CD4-positive, alpha-beta T cell (primary cell): ENCODE data around the gene PIK3R2. TPM values are rescaled to one million over a fixed set of nuclear protein-coding genes. Genes with fewer than 3 reads are reported as not detected.
"Not testable (repeated sequence)": the region's sequence is repeated elsewhere in the genome, so short reads cannot be mapped to it uniquely, and the experiment has no call there.

Experiments used
- ATAC-seq: fragments of 200-7000 bp; cut with Tn5 transposase; one replicate; pipeline ENCODE4 v1.10.0; 2022; ENCODE audit warnings: mild to moderate bottlenecking; ENCODE audit not compliant: poor library complexity
- CTCF ChIA-PET: fragments of 350-600 bp; sonication (Branson Sonifier 250); formaldehyde crosslinking; loops from one replicate; lab custom pipeline; 2021; ENCODE audit warnings: antibody characterized with exemption, inconsistent platforms; lab: Charles Lee
- POLR2A ChIA-PET: fragments of 350-600 bp; sonication (Branson Sonifier 250); formaldehyde crosslinking; loops from one replicate; lab custom pipeline; 2021; ENCODE audit warnings: antibody characterized with exemption, inconsistent platforms; lab: Charles Lee
- DNase-seq, 14 experiments: peaks; one replicate each; pipeline ENCODE4 v3.0.0-alpha.2; 2013 to 2020; ENCODE audit warnings: mixed read lengths in 2 of 14
- H3K27ac ChIP-seq, 2 donors: one replicate each; pipeline versions ENCODE4 v1.5.1 to v1.7.0; 2013; ENCODE audit warnings: low read length in 2 of 2, low read depth in 1 of 2, mild to moderate bottlenecking in 1 of 2
- H3K27me3 ChIP-seq, 2 experiments: 1 replicate in 1 of 2; 2 replicates in 1 of 2; pipeline versions ENCODE4 v1.6.1 to v1.7.0; 2013; ENCODE audit warnings: low read length in 2 of 2, control low read depth in 1 of 2, mild to moderate bottlenecking in 1 of 2, moderate library complexity in 1 of 2; ENCODE audit not compliant: insufficient read depth in 2 of 2, control insufficient read depth in 1 of 2
- H3K36me3 ChIP-seq: one replicate; pipeline ENCODE4 v1.6.1; 2013; ENCODE audit warnings: low read length, control low read depth; ENCODE audit not compliant: insufficient read depth
- H3K4me1 ChIP-seq: one replicate; pipeline ENCODE4 v1.6.1; 2013; ENCODE audit warnings: low read length, control low read depth; ENCODE audit not compliant: insufficient read depth
- H3K4me3 ChIP-seq: one replicate; pipeline ENCODE4 v1.5.1; 2013; ENCODE audit warnings: mild to moderate bottlenecking, low read length, moderate library complexity
- H3K9me3 ChIP-seq, 2 experiments: 1 replicate in 1 of 2; 2 replicates in 1 of 2; pipeline versions ENCODE4 v1.6.1 to v1.7.0; 2013; ENCODE audit warnings: low read length in 2 of 2, mild to moderate bottlenecking in 2 of 2, control low read depth in 1 of 2, moderate library complexity in 1 of 2; ENCODE audit not compliant: control insufficient read depth in 1 of 2, insufficient read depth in 1 of 2
- H3K27ac Mint-ChIP-seq: one replicate; pipeline ENCODE4 v1.8.0; 2020; ENCODE audit warnings: mixed read lengths
- H3K27me3 Mint-ChIP-seq: one replicate; pipeline ENCODE4 v1.8.0; 2021; ENCODE audit warnings: mixed read lengths
- H3K36me3 Mint-ChIP-seq: one replicate; pipeline ENCODE4 v1.8.0; 2021; ENCODE audit warnings: low read depth, mixed read lengths
- H3K4me1 Mint-ChIP-seq: one replicate; pipeline ENCODE4 v1.8.0; 2021; ENCODE audit warnings: low read depth, mixed read lengths
- H3K4me3 Mint-ChIP-seq: one replicate; pipeline ENCODE4 v1.8.0; 2020; ENCODE audit warnings: mild to moderate bottlenecking, mixed read lengths
- H3K9me3 Mint-ChIP-seq: one replicate; pipeline ENCODE4 v1.8.0; 2020; ENCODE audit warnings: mixed read lengths
- intact Hi-C, 2 experiments: fragments of 100-400 bp; cut with DNase I in 1 of 2; cut with micrococcal nuclease in 1 of 2; formaldehyde crosslinking; loops; one replicate each; pipeline versions ENCODE4 v1.15.1 to v1.9.0; 2023 to 2025; cut with DNase I, micrococcal nuclease
- polyA plus RNA-seq, 2 donors: library from polyadenylated mRNA; unstranded; fragments of 120-200 nt; gene quantifications; one replicate each; pipeline ENCODE4 v1.2.1, GENCODE V29; 2013
- total RNA-seq, 174 experiments: library from RNA in 2 of 174; stranded (reverse) in 2 of 174; gene quantifications; one replicate each; pipeline ENCODE4 v1.2.3 and lab custom pipeline; 2021 to 2026
- TF ChIP-seq, protein P1 (sequence below): fragments of 200-600 bp; IDR thresholded peaks from one replicate; pipeline ENCODE4 v1.8.0; 2022; ENCODE audit warnings: antibody characterized with exemption, mild to moderate bottlenecking

PIK3R2 gene
- total RNA-seq, result 1 to 10 TPM; 4.6 to 5.6 TPM
- polyA plus RNA-seq (2013, experiment 1 of 2), result 6.3 TPM
- 7.0 TPM for polyA plus RNA-seq (2013, experiment 2 of 2)
- total RNA-seq (lab: John Stamatoyannopoulos, UW), result 0 to 1.3 (median 0.32) reads per million in 172 experiments

DNA sequence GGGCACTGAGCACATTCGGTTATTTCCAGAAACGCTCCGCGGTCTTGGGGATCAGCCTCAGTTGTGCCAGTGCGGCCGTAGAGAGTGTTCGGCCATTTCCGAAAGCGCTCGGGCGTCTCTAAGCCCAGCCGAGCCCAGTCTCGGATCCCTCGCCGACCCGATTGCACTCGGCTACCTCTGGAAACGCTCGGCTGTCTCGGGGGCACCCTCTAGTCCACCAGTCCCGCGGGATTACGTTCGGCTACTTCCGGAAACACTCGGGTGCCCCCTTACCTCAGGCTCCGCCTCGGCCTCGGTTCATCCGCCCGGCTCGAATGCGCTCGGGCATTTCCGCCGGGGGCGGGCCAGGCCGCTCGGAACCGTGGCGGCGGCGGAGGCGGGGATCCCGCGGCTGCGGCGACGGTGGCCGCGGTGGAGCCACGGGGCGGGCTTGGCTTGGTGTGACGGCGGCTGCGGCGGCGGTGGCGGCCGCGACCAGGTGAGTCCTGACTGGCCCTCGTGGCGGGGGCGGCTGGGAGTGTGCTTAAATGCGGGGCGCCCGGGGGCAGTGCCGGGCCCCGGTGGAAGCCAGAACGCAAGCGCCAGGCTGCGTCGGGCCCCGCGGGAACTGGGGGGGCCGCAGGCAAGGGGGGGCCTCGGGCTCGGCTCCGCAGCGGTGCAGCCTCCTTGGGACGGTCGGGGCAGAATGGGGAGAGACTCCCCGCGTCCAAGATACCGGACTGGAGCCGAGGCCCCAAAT is at the start of gene PIK3R2:
Gene PIK3R2, plus strand, starts transcription at position 347 of the 739 bp plus-strand sequence. CDS start 2,717 bp downstream, outside the sequence.
- POLR2A ChIA-PET, result interaction anchor here (0.9 to 2.4 kb wide), 22 partner anchors 15 to 293 kb away, joined by 3 to 51 read pairs (median 6); partner anchors contain the start of genes ARRDC2, CCDC124, IFI30 and IL12RB1
- Histone ChIP-seq H3K4me1 (peaks cover 36% of the 10 kb centered on the region), H3K9me3 (no peaks in the 10 kb centered on the region), H3K27ac (peak within 1 kb of the TSS; percentile 75 to 88), H3K4me3 (peak within 1 kb of the TSS; percentile 78), H3K36me3 (peaks cover 15% of the 10 kb centered on the region), H3K27me3 (no peaks in the 10 kb centered on the region)
- DNase-seq, result peak; percentile 99 to 100 (median 100)
- intact Hi-C loops, result loop anchor here (1.0 to 5.0 kb wide), 6 partner anchors 34 to 294 kb away; partner anchors contain the start of genes MPV17L2 (in 1 of the 2) and RPL18A (in 1 of the 2)
- TF ChIP-seq, protein P1, sequence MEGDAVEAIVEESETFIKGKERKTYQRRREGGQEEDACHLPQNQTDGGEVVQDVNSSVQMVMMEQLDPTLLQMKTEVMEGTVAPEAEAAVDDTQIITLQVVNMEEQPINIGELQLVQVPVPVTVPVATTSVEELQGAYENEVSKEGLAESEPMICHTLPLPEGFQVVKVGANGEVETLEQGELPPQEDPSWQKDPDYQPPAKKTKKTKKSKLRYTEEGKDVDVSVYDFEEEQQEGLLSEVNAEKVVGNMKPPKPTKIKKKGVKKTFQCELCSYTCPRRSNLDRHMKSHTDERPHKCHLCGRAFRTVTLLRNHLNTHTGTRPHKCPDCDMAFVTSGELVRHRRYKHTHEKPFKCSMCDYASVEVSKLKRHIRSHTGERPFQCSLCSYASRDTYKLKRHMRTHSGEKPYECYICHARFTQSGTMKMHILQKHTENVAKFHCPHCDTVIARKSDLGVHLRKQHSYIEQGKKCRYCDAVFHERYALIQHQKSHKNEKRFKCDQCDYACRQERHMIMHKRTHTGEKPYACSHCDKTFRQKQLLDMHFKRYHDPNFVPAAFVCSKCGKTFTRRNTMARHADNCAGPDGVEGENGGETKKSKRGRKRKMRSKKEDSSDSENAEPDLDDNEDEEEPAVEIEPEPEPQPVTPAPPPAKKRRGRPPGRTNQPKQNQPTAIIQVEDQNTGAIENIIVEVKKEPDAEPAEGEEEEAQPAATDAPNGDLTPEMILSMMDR, result peak; percentile 3
- CTCF ChIA-PET, result interaction anchor here (0.6 to 1.8 kb wide), 15 partner anchors 8 to 220 kb away, joined by 3 to 10 read pairs (median 5); partner anchors contain the start of genes CCDC124, JUND and MPV17L2
- H3K4me3 Mint-ChIP-seq, result peak within 1 kb of the TSS; percentile 96
- H3K27ac Mint-ChIP-seq, result peak within 1 kb of the TSS; percentile 80
- peaks cover 23% of the 10 kb centered on the region for H3K4me1 Mint-ChIP-seq
- H3K36me3 Mint-ChIP-seq, result peaks cover 28% of the 10 kb centered on the region
- no peaks in the 10 kb centered on the region for H3K27me3 Mint-ChIP-seq
- ATAC-seq, result peak; percentile 83
- H3K9me3 Mint-ChIP-seq, result no peaks in the 10 kb centered on the region

DNA sequence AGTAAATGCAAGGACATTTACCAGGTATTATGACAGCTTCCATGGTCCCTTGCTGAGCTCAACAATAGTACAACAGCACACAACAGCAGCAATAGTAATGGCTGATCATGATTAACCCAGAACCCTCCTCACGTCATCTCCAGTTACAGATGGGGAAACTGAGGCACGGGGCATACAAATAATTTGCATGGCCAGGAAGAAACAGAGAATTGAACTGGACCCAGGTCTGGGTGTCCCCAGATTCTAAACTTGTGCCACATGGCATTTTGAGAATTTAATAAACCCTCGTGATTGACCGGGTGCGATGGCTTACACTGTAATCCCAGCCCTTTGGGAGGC is 48.2 kb upstream of the PIK3R2 start:
- Histone ChIP-seq H3K27ac (no peak overlapping the region), H3K27me3 (no peaks in the 10 kb centered on the region), H3K4me3 (peak overlapping the region; percentile 52), H3K36me3 (no peaks in the 10 kb centered on the region), H3K4me1 (peaks cover 33% of the 10 kb centered on the region), H3K9me3 (no peaks in the 10 kb centered on the region)
- ATAC-seq (no peak), DNase-seq (no peak)
- Mint-ChIP-seq H3K27ac (peak overlapping the region; percentile 25), H3K36me3 (peaks cover 2% of the 10 kb centered on the region), H3K4me3 (peak overlapping the region; percentile 80), H3K4me1 (peaks cover 29% of the 10 kb centered on the region), H3K27me3 (no peaks in the 10 kb centered on the region), H3K9me3 (no peaks in the 10 kb centered on the region)
- TF ChIP-seq, protein P1, result no peak
- ChIA-PET POLR2A (interaction anchor here (1.0 to 8.8 kb wide), 4 partner anchors 15 to 177 kb away, joined by 3 to 99 read pairs (median 3); partner anchors contain the start of genes IL12RB1 and JUND), CTCF (no interaction called here)
- intact Hi-C loops, result no loop called here

DNA sequence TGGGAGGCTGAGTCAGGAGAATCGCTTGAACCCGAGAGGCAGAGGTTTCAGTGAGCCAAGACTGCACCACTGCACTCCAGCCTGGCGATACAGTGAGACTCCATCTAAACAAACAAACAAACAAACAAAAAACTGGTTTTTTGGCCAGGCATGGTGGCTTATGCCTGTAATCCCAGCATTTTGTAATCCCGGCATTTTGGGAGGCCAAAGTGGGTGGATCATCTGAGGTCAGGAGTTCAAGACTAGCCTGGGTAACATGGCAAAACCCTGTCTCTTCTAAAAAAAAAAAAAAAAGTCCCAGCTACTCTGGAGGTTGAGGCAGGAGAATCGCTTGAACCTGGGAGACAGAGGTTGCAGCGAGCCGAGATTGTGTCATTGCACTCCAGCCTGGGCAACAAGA is 47.7 kb upstream of the PIK3R2 start:
- H3K9me3 Mint-ChIP-seq, H3K9me3 ChIP-seq, H3K36me3 Mint-ChIP-seq, H3K36me3 ChIP-seq, intact Hi-C loops, CTCF ChIA-PET, ATAC-seq, H3K27me3 Mint-ChIP-seq, H3K4me3 ChIP-seq, H3K27ac ChIP-seq, H3K27ac Mint-ChIP-seq, DNase-seq, H3K27me3 ChIP-seq: not testable (repeated sequence)
- peaks cover 33% of the 10 kb centered on the region for H3K4me1 ChIP-seq
- POLR2A ChIA-PET, result interaction anchor here (1.0 to 8.8 kb wide), 3 partner anchors 15 to 98 kb away, joined by 3 to 99 read pairs (median 3); partner anchors contain the start of gene IL12RB1
- H3K4me1 Mint-ChIP-seq, result peaks cover 27% of the 10 kb centered on the region
- H3K4me3 Mint-ChIP-seq, result peak overlapping the region; percentile 80
